Muscle layer of duodenum (tissue), 2 donors: ENCODE data around the gene GPR173.

Source experiments
- H3K27ac ChIP-seq: one replicate; pipeline ENCODE4 v1.7.0; 2013; ENCODE audit warnings: mild to moderate bottlenecking, low read length
- H3K27me3 ChIP-seq: one replicate; pipeline ENCODE4 v1.7.0; 2013; ENCODE audit warnings: low read depth, mild to moderate bottlenecking, control low read depth, low read length
- H3K36me3 ChIP-seq, 2 donors: one replicate each; pipeline ENCODE4 v1.7.0; 2013; ENCODE audit warnings: low read length in 2 of 2, control low read depth in 1 of 2, mild to moderate bottlenecking in 1 of 2; ENCODE audit not compliant: insufficient read depth in 2 of 2, control insufficient read depth in 1 of 2
- H3K4me1 ChIP-seq, 2 donors: one replicate each; pipeline ENCODE4 v1.7.0; 2013; ENCODE audit warnings: low read length in 2 of 2, mild to moderate bottlenecking in 2 of 2, control low read depth in 1 of 2, moderate library complexity in 1 of 2; ENCODE audit not compliant: insufficient read depth in 2 of 2, control insufficient read depth in 1 of 2
- H3K4me3 ChIP-seq, 2 donors: one replicate each; pipeline ENCODE4 v1.7.0; 2013; ENCODE audit warnings: low read length in 2 of 2, low read depth in 1 of 2, mild to moderate bottlenecking in 1 of 2
- H3K9me3 ChIP-seq, 2 donors: one replicate each; pipeline ENCODE4 v1.7.0; 2013; ENCODE audit warnings: low read length in 2 of 2, control low read depth in 1 of 2, mild to moderate bottlenecking in 1 of 2; ENCODE audit not compliant: control insufficient read depth in 1 of 2
- donor health status: healthy.

The GPR173 gene, protein sequence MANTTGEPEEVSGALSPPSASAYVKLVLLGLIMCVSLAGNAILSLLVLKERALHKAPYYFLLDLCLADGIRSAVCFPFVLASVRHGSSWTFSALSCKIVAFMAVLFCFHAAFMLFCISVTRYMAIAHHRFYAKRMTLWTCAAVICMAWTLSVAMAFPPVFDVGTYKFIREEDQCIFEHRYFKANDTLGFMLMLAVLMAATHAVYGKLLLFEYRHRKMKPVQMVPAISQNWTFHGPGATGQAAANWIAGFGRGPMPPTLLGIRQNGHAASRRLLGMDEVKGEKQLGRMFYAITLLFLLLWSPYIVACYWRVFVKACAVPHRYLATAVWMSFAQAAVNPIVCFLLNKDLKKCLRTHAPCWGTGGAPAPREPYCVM

DNA sequence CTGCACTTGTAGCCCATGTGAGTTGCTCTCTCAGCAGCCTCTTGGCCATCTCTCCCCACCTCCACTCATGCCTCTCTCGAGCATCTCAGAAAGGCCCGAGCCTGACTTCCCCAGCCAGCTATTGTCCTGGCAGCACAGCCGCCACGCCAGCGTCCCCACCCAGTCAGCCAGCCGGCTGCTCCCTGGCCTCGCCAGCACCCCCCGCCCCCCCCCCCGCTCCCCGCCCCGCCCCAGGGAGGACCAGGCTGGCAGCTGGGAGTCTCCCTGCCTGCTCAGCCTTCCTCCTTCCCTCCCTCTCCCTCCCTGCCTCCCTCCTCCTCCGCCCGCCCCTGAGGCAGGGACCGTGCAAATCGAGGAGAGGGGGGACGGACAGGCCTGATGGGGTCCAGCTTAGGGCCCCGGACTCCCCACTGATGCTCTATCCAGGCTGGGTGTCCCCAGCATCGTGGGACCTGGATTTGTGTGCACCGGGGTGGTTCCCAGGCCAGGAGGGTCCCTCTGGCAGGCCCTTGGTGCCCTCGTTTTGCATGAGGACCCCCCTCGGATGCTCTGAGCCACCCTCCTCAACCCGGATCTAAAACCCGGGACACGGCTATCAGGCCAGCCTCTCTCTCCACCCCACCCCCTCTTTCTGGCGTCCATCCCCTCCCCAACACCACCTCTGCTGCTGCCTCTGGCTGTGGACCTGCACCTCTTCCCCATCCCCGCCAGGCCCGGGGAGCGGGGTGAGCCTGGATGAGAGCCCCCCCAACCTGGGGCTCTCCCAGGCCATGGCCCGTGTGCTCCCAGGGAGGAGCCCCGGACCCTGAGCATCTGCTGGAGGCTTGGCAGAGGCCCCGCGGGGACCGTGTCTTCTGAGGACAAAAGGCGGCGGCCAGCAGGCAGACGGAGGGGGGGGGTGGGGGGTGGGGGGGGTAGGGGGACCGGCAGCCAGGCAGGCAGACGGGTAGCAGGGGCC is at the start of gene GPR173:
Gene GPR173 (plus strand): TSS at position 621 of the 958 bp plus-strand sequence. CDS start 27,833 bp downstream, outside the sequence.
- peaks cover 0 to 19% of the 10 kb centered on the region in 2 donors for H3K4me1 ChIP-seq
- no peaks in the 10 kb centered on the region for H3K36me3 ChIP-seq
- H3K9me3 ChIP-seq = no peaks in the 10 kb centered on the region
- H3K27me3 ChIP-seq = no peaks in the 10 kb centered on the region
- peak within 1 kb of the TSS; percentile 44 to 57 for H3K4me3 ChIP-seq
- no peak within 1 kb of the TSS for H3K27ac ChIP-seq

DNA sequence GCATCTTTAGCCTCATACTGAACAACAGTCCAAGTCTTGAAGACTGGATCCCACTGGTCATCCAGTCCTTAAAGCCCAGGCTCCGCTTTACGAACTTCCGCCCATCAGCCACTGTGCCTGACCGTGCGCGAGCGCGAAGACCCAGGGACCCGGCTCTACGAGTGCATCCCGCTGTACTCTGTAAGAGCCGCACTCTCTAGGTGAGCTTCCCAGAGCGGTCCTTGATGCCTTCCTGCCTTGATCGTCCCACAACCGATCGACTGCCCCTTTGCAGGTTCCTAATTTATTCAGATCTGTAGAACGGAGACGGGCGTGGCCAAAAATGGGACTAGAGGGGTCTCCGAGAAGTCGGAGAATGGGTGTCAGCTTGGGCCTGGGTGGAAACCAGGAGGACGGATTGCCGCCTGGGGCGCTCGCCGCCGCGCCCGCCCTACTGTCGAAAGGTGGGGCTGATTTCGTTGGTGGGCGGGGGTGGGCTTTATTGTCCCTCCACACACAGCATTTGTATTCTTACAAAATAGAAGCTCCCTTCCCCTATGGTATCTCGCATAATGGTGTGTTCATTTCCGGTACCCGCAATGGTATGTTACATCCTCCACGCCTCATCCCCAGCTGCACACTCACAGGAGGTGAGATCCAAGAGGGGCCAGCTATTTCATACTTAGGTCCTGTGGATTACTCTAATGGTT is 48.0 kb upstream of the GPR173 start:
- no peak overlapping the region for H3K27ac ChIP-seq
- H3K27me3 ChIP-seq = no peaks in the 10 kb centered on the region
- H3K9me3 ChIP-seq = no peaks in the 10 kb centered on the region
- H3K4me1 ChIP-seq = peaks cover 0 to 11% of the 10 kb centered on the region in 2 donors
- peak overlapping the region in 1 of 2 donors; percentile 7 for H3K4me3 ChIP-seq
- no peaks in the 10 kb centered on the region for H3K36me3 ChIP-seq

DNA sequence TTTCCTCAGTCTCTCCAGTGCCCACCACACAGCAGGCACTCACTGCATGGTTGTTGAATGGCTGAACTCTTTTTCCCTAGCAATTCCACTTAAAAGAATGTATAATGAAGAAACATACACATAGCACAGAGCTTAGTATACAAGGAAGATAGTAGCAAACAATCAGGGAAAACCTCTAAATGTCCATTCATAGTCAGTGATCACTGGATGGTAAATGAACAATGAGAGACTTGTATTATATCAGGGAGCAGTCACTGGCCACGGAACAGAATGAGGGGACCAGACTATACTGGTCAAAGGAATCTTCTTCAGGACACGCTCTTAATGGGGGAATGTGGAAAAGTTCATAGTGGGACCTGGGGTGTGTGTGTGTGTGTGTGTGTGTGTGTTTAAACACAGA is 46.6 kb upstream of the GPR173 start:
- H3K4me3 ChIP-seq = no peak overlapping the region
- H3K36me3 ChIP-seq = no peaks in the 10 kb centered on the region
- no peak overlapping the region for H3K27ac ChIP-seq
- peaks cover 0 to 11% of the 10 kb centered on the region in 2 donors for H3K4me1 ChIP-seq
- H3K27me3 ChIP-seq = no peaks in the 10 kb centered on the region
- H3K9me3 ChIP-seq = no peaks in the 10 kb centered on the region

DNA sequence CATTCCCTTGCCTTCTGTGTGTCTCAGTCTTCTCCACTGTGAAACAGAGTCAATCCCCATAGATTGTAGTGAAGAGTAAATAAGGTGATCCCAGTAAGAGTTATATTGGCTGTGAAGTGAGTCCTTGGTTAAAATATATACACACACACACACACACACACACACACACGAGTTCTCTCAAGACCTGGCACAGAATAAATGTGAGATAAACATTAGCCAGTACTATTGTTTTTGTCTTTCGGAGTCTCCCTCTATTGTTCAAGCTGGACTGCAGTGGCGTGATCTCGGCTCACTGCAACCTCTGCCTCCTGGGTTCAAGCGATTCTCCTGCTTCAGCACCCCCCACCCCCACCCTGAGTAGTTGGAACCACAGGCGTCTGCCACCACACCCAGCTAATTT is 45.5 kb upstream of the GPR173 start:
- no peak overlapping the region for H3K27ac ChIP-seq
- H3K36me3 ChIP-seq = no peaks in the 10 kb centered on the region
- no peaks in the 10 kb centered on the region for H3K9me3 ChIP-seq
- no peaks in the 10 kb centered on the region for H3K27me3 ChIP-seq
- peaks cover 0 to 11% of the 10 kb centered on the region in 2 donors for H3K4me1 ChIP-seq
- no peak overlapping the region for H3K4me3 ChIP-seq

DNA sequence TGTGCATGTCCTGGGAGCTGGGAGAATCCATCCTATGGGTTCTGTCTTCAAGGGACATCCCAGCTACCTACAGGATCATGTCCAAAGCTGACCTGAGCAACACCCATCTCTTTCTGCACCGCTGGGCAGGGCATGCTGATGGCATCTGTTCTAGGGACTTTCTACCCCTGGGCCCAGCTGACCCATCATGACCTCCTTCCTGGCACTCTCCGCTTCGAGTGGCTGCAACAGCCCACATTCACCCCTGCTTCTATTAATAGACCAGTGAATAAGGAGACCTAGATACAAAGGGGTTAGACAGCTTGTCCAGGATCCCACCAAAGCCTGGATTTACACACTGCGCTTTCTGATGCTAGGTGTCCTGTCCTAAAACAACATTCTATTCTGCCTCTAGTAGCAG is 44.6 kb upstream of the GPR173 start:
- no peak overlapping the region for H3K27ac ChIP-seq
- no peaks in the 10 kb centered on the region for H3K36me3 ChIP-seq
- no peaks in the 10 kb centered on the region for H3K27me3 ChIP-seq
- no peak overlapping the region for H3K4me3 ChIP-seq
- no peaks in the 10 kb centered on the region for H3K9me3 ChIP-seq
- H3K4me1 ChIP-seq = peaks cover 0 to 11% of the 10 kb centered on the region in 2 donors

DNA sequence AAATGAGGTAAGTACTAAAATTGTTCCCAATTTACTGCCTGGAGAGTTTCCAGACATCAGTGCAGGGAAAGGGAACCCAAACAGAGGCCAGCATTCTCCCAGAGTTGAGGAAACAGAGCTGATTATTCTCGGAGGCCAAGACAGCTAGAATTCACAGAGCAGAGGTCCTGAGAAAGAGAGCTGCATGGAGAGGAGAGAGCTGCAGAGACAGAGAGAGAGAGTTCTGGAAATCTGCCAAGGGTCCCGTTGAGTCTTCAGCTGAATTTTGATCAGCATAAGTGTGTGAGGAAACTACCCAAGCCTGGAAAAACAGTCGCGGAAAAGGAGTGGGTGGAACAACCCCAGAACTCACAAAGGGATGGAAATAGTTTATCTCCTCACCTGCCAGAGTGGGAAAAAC is 43.8 kb upstream of the GPR173 start:
- no peaks in the 10 kb centered on the region for H3K36me3 ChIP-seq
- H3K27ac ChIP-seq = no peak overlapping the region
- no peaks in the 10 kb centered on the region for H3K9me3 ChIP-seq

DNA sequence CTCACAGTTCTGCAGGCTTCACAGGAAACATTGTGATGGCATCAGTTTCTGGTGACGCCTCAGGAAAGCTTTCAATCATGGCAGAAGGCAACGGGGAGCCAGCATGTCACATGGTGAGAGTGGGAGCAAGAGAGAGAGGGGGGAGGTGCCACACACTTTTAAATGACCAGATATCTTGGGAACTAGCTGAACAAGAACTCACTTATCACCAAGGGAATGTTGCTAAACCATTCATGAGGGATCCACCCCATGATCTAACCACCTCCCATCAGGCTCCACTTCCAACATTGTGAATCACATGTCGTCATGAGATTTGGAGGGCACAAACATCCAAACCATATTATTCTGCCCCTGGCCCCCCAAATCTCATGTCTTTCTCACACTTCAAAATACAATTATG is 43.3 kb upstream of the GPR173 start:
- Histone ChIP-seq H3K9me3 (no peaks in the 10 kb centered on the region), H3K36me3 (no peaks in the 10 kb centered on the region), H3K27me3 (no peaks in the 10 kb centered on the region), H3K4me1 (peaks cover 0 to 11% of the 10 kb centered on the region in 2 donors), H3K27ac (no peak overlapping the region), H3K4me3 (no peak overlapping the region)

More for the DNA sequence above, 43.8 kb upstream of the GPR173 start:
- Histone ChIP-seq H3K4me1 (peaks cover 0 to 11% of the 10 kb centered on the region in 2 donors), H3K27me3 (no peaks in the 10 kb centered on the region), H3K4me3 (no peak overlapping the region)

DNA sequence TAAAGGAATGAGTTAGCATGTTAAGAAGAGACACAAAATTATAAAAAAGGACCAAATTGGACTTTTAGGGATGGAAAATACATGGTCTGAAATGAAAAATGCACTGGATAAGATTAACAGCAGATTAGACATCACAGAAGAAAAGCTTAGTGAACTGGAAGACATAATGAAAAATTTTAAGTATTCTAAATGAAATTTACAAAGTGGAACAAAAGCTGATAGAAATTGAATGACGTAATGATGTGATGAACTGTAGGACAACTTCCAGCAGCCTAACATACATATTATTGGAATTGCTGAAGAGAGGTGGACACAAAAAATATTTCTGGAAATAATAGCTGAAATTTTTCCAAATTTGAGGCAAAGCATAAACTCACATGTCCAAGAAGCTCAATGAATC is 39.6 kb upstream of the GPR173 start:
- Histone ChIP-seq H3K4me1 (peaks cover 0 to 11% of the 10 kb centered on the region in 2 donors), H3K36me3 (no peaks in the 10 kb centered on the region), H3K27ac (no peak overlapping the region), H3K4me3 (no peak overlapping the region), H3K9me3 (no peaks in the 10 kb centered on the region), H3K27me3 (no peaks in the 10 kb centered on the region)

DNA sequence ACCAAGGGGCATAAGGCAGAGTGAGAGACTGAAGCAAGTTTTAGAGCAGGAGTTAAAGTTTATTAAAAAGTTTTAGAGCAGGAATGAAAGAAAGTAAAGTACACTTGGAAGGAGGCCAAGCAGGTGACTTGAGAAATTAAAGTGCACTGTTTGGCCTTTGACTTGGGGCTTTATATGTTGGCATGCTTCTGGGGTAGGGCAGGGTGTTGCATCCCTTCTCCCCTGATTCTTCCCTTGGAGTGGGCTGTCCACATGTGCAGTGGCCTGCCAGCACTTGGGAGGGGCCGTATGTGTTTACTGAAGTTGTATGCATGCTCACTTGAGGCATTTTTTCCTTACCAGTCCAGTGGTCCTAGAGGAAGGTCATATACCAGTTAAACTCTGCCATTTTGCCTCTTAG is 35.3 kb upstream of the GPR173 start:
- Histone ChIP-seq H3K9me3 (no peaks in the 10 kb centered on the region), H3K4me1 (no peaks in the 10 kb centered on the region), H3K27me3 (no peaks in the 10 kb centered on the region), H3K36me3 (no peaks in the 10 kb centered on the region), H3K27ac (no peak overlapping the region), H3K4me3 (no peak overlapping the region)

DNA sequence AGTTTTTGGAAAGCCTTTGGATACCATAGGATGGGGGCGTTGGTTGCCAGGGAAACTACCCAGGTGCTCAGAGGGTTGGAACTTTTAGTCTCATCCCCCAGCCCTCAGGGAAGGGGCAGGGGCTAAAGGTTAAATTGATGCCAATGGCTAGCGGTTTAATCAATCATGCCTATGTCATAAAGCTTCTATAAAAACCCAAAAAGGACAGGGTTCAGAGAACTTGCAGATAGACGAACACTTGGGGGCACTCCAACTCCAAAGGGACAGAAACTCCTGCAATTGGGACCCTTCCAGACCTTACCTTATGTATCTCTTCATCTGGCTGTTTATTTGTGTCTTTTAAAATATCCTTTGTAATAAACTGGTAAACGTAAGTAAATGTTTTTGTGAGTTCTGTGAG is 30.0 kb upstream of the GPR173 start:
- H3K4me3 ChIP-seq = no peak overlapping the region
- no peaks in the 10 kb centered on the region for H3K36me3 ChIP-seq
- no peaks in the 10 kb centered on the region for H3K27me3 ChIP-seq

DNA sequence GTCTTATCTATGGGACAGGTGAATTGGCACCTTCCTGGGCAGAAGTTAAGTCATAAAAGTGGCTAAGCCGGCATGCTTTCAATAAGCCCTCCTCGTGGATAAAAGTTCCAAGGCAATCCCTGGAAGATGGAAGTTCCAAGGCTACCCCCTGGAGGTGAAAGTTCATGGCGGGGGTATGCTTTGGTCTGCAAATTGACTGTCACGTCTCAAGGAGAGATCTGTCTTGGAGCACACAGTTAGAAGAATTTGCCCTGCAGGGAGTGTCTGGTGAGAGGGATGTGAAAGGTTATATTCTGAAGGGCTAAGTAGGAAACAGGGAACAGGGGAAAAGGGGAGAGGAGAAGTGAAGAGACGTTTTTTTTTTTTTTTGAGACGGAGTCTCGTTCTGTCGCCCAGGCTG is 26.2 kb upstream of the GPR173 start:
- Histone ChIP-seq H3K27me3 (no peaks in the 10 kb centered on the region), H3K4me1 (no peaks in the 10 kb centered on the region), H3K27ac (no peak overlapping the region), H3K9me3 (no peaks in the 10 kb centered on the region), H3K36me3 (no peaks in the 10 kb centered on the region), H3K4me3 (no peak overlapping the region)

More for the DNA sequence above, 30.0 kb upstream of the GPR173 start:
- H3K27ac ChIP-seq = no peak overlapping the region
- H3K9me3 ChIP-seq = no peaks in the 10 kb centered on the region
- no peaks in the 10 kb centered on the region for H3K4me1 ChIP-seq
